Liver (tissue), 9 donors: ENCODE measurements around the gene FGF14. TPM values are rescaled to one million over a fixed set of nuclear protein-coding genes. Genes with fewer than 3 reads are reported as not detected.

ENCODE experiments used
- DNase-seq: peaks from one replicate; pipeline ENCODE4 v3.0.0-alpha.2; 2017; ENCODE audit warnings: low spot score
- H3K27ac ChIP-seq, 2 donors: one replicate each; pipeline ENCODE4 v1.7.0; 2013; ENCODE audit warnings: inconsistent platforms in 2 of 2, low read length in 2 of 2, control low read depth in 1 of 2, low read depth in 1 of 2, mild to moderate bottlenecking in 1 of 2
- H3K27me3 ChIP-seq, 4 donors: one replicate each; pipeline versions ENCODE4 v1.6.1 to v1.7.0; 2013; ENCODE audit warnings: low read length in 3 of 4, inconsistent platforms in 1 of 4, mild to moderate bottlenecking in 1 of 4, moderate library complexity in 1 of 4; ENCODE audit not compliant: control insufficient read depth in 4 of 4, insufficient read depth in 4 of 4
- H3K36me3 ChIP-seq, 4 donors: one replicate each; pipeline versions ENCODE4 v1.6.1 to v1.7.0; 2013; ENCODE audit warnings: low read length in 3 of 4, mild to moderate bottlenecking in 3 of 4, low read depth in 1 of 4, moderate library complexity in 1 of 4; ENCODE audit not compliant: control insufficient read depth in 4 of 4, insufficient read depth in 3 of 4
- H3K4me1 ChIP-seq, 4 donors: one replicate each; pipeline versions ENCODE4 v1.6.1 to v1.7.0; 2013; ENCODE audit warnings: low read length in 3 of 4, mild to moderate bottlenecking in 3 of 4, moderate library complexity in 1 of 4; ENCODE audit not compliant: control insufficient read depth in 4 of 4, insufficient read depth in 4 of 4
- H3K4me3 ChIP-seq, 3 donors: one replicate each; pipeline versions ENCODE4 v1.6.1 to v1.7.0; 2013; ENCODE audit warnings: low read length in 3 of 3, control low read depth in 1 of 3, low read depth in 1 of 3, mild to moderate bottlenecking in 1 of 3
- H3K9ac ChIP-seq, 2 donors: one replicate each; pipeline ENCODE4 v1.7.0; 2013; ENCODE audit warnings: low read length in 2 of 2, mild to moderate bottlenecking in 2 of 2, moderate library complexity in 2 of 2, control low read depth in 1 of 2, low read depth in 1 of 2
- H3K9me3 ChIP-seq, 4 donors: one replicate each; pipeline versions ENCODE4 v1.6.1 to v1.7.0; 2013; ENCODE audit warnings: low read length in 3 of 4; ENCODE audit not compliant: control insufficient read depth in 4 of 4
- CTCF ChIP-seq: fragments of 150-350 bp; IDR thresholded peaks from 2 replicates; pipeline ENCODE4 v1.5.1; 2017; ENCODE audit warnings: improper control_type of control experiment, low read depth, low read length; ENCODE audit not compliant: missing input control
- EGR1 ChIP-seq, 2 donors: IDR thresholded peaks; 2 replicates each; pipeline ENCODE4 v1.6.1; 2016 to 2018; ENCODE audit warnings: antibody characterized with exemption in 2 of 2, low read depth in 2 of 2
- FOXA1 ChIP-seq: IDR thresholded peaks from 2 replicates; pipeline ENCODE4 v1.6.1; 2016; ENCODE audit warnings: antibody characterized with exemption
- FOXA2 ChIP-seq: IDR thresholded peaks from 2 replicates; pipeline ENCODE4 v1.6.1; 2016; ENCODE audit warnings: antibody characterized with exemption
- GABPA ChIP-seq, 2 donors: IDR thresholded peaks in 1 of 2; conservative IDR thresholded peaks in 1 of 2; 2 replicates each; pipeline ENCODE4 v1.6.1; 2016; ENCODE audit warnings: antibody characterized with exemption in 2 of 2, mild to moderate bottlenecking in 1 of 2, moderate library complexity in 1 of 2
- HNF4A ChIP-seq, 2 donors: conservative IDR thresholded peaks; 2 replicates each; pipeline ENCODE4 v1.6.1; 2016; ENCODE audit warnings: antibody characterized with exemption in 2 of 2, mild to moderate bottlenecking in 2 of 2
- HNF4G ChIP-seq: IDR thresholded peaks from 2 replicates; pipeline ENCODE4 v1.6.1; 2016; ENCODE audit warnings: antibody characterized with exemption
- JUND ChIP-seq, 2 donors: IDR thresholded peaks; 2 replicates each; pipeline ENCODE4 v1.6.1; 2016; ENCODE audit warnings: antibody characterized with exemption in 2 of 2
- NR2F2 ChIP-seq: IDR thresholded peaks from 2 replicates; pipeline ENCODE4 v1.6.1; 2016; ENCODE audit warnings: antibody characterized with exemption
- RAD21 ChIP-seq, 2 donors: IDR thresholded peaks; 2 replicates each; pipeline ENCODE4 v1.6.1; 2016; ENCODE audit warnings: antibody characterized with exemption in 2 of 2, mild to moderate bottlenecking in 2 of 2
- RXRA ChIP-seq, 2 donors: IDR thresholded peaks; 2 replicates each; pipeline ENCODE4 v1.6.1; 2017 to 2018; ENCODE audit warnings: antibody characterized with exemption in 2 of 2, mild to moderate bottlenecking in 1 of 2
- SP1 ChIP-seq: IDR thresholded peaks from 2 replicates; pipeline ENCODE4 v1.6.1; 2018; ENCODE audit warnings: antibody characterized with exemption, mild to moderate bottlenecking
- TAF1 ChIP-seq: conservative IDR thresholded peaks from 2 replicates; pipeline ENCODE4 v1.6.1; 2016; ENCODE audit warnings: antibody characterized with exemption, mild to moderate bottlenecking
- YY1 ChIP-seq: IDR thresholded peaks from 2 replicates; pipeline ENCODE4 v1.6.1; 2016; ENCODE audit warnings: antibody characterized with exemption, mild to moderate bottlenecking
- WGBS: extraction: QIAGEN DNeasy Blood & Tissue Kit; methylation state at CpG from one replicate; pipeline ENCODE4 v1.1.7; 2013; 5-methylcytosine and 5-hydroxymethylcytosine counted together
- polyA plus RNA-seq, 2 donors: library from polyadenylated mRNA; stranded (reverse) in 1 of 2; unstranded in 1 of 2; fragments of 200-250 nt in 1 of 2; fragments of >200 nt in 1 of 2; fragmentation: Nextera tagmentation in 1 of 2; extraction: Ambion mirVana in 1 of 2; gene quantifications; one replicate each; pipeline versions ENCODE4 v1.2.1 to v1.2.3, GENCODE V29; 2013 to 2015
- total RNA-seq, 2 donors: library from RNA; depleted of rRNA; stranded (reverse); fragments of >200 nt; gene quantifications; one replicate each; pipeline ENCODE4 v1.2.3, GENCODE V29; 2014
- TF ChIP-seq, protein P1 (sequence below): IDR thresholded peaks from 2 replicates; pipeline ENCODE4 v1.6.1; 2016; ENCODE audit warnings: antibody characterized with exemption
- TF ChIP-seq, protein P2 (sequence below): IDR thresholded peaks from 2 replicates; pipeline ENCODE4 v1.6.1; 2016; ENCODE audit warnings: antibody characterized with exemption
- TF ChIP-seq, protein P3 (sequence below): IDR thresholded peaks from 2 replicates; pipeline ENCODE4 v1.6.1; 2016; ENCODE audit warnings: antibody characterized with exemption, mild to moderate bottlenecking
- TF ChIP-seq, protein P4 (sequence below): IDR thresholded peaks from 2 replicates; pipeline ENCODE4 v1.6.1; 2016; ENCODE audit warnings: antibody characterized with exemption
- donor health status: healthy.
- donor health status: healthy.
- donor health status: healthy.
- donor health status: healthy.
- donor health status: healthy.

The FGF14 gene
- total and polyA plus RNA-seq, 4 donors: 0.05 to 3.3 (median 1.0) TPM

- DNase-seq: no peak
- H3K4me3 ChIP-seq: no peak overlapping the region
- TF ChIP-seq RAD21 (IDR thresholded peaks at IDR 0.05): peak in 1 of 2 donors; percentile 18
- no peak for TF ChIP-seq NR2F2
- TF ChIP-seq HNF4A (conservative IDR thresholded peaks at IDR 0.05): no peak
- TF ChIP-seq, protein P1, sequence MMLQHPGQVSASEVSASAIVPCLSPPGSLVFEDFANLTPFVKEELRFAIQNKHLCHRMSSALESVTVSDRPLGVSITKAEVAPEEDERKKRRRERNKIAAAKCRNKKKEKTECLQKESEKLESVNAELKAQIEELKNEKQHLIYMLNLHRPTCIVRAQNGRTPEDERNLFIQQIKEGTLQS: no peak
- peaks cover 2 to 26% (median 9%) of the 10 kb centered on the region in 4 donors for H3K4me1 ChIP-seq
- no peaks in the 10 kb centered on the region for H3K27me3 ChIP-seq
- H3K27ac ChIP-seq: peak overlapping the region in 1 of 2 donors; percentile 19
- 49% methylated on average over 2 of the region's 2 CpGs for WGBS
- no peaks in the 10 kb centered on the region for H3K36me3 ChIP-seq
- H3K9me3 ChIP-seq: no peaks in the 10 kb centered on the region
- H3K9ac ChIP-seq: no peak overlapping the region
These were observed 170.4 kb downstream of the FGF14 start for GRCh38 chr13:102231479-102231878.

- TF ChIP-seq, protein P1: no peak
- TF ChIP-seq TAF1 (no peak), EGR1 (IDR thresholded peaks at IDR 0.05; ENCODE audit: low read depth in 2 of 2) (no peak), YY1 (no peak), HNF4A (conservative IDR thresholded peaks at IDR 0.05) (no peak), GABPA (IDR thresholded peaks at IDR 0.05 in 1 of 2, conservative IDR thresholded peaks at IDR 0.05 in 1 of 2) (no peak), CTCF (no peak), HNF4G (no peak), FOXA2 (no peak), NR2F2 (no peak), RXRA (IDR thresholded peaks at IDR 0.05) (no peak), RAD21 (IDR thresholded peaks at IDR 0.05) (no peak), JUND (IDR thresholded peaks at IDR 0.05) (no peak), SP1 (no peak), FOXA1 (no peak)
- TF ChIP-seq, protein P2, sequence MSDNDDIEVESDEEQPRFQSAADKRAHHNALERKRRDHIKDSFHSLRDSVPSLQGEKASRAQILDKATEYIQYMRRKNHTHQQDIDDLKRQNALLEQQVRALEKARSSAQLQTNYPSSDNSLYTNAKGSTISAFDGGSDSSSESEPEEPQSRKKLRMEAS: no peak
- TF ChIP-seq, protein P3, sequence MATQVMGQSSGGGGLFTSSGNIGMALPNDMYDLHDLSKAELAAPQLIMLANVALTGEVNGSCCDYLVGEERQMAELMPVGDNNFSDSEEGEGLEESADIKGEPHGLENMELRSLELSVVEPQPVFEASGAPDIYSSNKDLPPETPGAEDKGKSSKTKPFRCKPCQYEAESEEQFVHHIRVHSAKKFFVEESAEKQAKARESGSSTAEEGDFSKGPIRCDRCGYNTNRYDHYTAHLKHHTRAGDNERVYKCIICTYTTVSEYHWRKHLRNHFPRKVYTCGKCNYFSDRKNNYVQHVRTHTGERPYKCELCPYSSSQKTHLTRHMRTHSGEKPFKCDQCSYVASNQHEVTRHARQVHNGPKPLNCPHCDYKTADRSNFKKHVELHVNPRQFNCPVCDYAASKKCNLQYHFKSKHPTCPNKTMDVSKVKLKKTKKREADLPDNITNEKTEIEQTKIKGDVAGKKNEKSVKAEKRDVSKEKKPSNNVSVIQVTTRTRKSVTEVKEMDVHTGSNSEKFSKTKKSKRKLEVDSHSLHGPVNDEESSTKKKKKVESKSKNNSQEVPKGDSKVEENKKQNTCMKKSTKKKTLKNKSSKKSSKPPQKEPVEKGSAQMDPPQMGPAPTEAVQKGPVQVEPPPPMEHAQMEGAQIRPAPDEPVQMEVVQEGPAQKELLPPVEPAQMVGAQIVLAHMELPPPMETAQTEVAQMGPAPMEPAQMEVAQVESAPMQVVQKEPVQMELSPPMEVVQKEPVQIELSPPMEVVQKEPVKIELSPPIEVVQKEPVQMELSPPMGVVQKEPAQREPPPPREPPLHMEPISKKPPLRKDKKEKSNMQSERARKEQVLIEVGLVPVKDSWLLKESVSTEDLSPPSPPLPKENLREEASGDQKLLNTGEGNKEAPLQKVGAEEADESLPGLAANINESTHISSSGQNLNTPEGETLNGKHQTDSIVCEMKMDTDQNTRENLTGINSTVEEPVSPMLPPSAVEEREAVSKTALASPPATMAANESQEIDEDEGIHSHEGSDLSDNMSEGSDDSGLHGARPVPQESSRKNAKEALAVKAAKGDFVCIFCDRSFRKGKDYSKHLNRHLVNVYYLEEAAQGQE: no peak
- TF ChIP-seq, protein P4, sequence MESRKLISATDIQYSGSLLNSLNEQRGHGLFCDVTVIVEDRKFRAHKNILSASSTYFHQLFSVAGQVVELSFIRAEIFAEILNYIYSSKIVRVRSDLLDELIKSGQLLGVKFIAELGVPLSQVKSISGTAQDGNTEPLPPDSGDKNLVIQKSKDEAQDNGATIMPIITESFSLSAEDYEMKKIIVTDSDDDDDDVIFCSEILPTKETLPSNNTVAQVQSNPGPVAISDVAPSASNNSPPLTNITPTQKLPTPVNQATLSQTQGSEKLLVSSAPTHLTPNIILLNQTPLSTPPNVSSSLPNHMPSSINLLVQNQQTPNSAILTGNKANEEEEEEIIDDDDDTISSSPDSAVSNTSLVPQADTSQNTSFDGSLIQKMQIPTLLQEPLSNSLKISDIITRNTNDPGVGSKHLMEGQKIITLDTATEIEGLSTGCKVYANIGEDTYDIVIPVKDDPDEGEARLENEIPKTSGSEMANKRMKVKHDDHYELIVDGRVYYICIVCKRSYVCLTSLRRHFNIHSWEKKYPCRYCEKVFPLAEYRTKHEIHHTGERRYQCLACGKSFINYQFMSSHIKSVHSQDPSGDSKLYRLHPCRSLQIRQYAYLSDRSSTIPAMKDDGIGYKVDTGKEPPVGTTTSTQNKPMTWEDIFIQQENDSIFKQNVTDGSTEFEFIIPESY: no peak
- DNase-seq: no peak
- no peaks in the 10 kb centered on the region for H3K9me3 ChIP-seq
- no peaks in the 10 kb centered on the region for H3K36me3 ChIP-seq
- H3K9ac ChIP-seq: no peak overlapping the region
- no peak overlapping the region for H3K4me3 ChIP-seq
- WGBS: 72% methylated on average over 6 of the region's 6 CpGs
- H3K27ac ChIP-seq: no peak overlapping the region
- peaks cover 0 to 12% (median 1%) of the 10 kb centered on the region in 4 donors for H3K4me1 ChIP-seq
- no peaks in the 10 kb centered on the region for H3K27me3 ChIP-seq
These were observed 174.1 kb downstream of the FGF14 start for GRCh38 chr13:102227741-102228140.
